22Rv1 (cell line): Measurements from ENCODE around the gene ADAR.

ENCODE experiments used
- ZFX ChIP-seq: fragments of 450-650 bp; IDR thresholded peaks from 2 replicates; pipeline ENCODE4 v1.6.1; 2017; ENCODE audit warnings: antibody characterized with exemption, borderline replicate concordance
- TF ChIP-seq, protein P1 (sequence below): fragments of 450-650 bp; IDR thresholded peaks from 2 replicates; pipeline ENCODE4 v1.5.1; 2017; ENCODE audit warnings: mild to moderate bottlenecking

- TF ChIP-seq, protein P1, sequence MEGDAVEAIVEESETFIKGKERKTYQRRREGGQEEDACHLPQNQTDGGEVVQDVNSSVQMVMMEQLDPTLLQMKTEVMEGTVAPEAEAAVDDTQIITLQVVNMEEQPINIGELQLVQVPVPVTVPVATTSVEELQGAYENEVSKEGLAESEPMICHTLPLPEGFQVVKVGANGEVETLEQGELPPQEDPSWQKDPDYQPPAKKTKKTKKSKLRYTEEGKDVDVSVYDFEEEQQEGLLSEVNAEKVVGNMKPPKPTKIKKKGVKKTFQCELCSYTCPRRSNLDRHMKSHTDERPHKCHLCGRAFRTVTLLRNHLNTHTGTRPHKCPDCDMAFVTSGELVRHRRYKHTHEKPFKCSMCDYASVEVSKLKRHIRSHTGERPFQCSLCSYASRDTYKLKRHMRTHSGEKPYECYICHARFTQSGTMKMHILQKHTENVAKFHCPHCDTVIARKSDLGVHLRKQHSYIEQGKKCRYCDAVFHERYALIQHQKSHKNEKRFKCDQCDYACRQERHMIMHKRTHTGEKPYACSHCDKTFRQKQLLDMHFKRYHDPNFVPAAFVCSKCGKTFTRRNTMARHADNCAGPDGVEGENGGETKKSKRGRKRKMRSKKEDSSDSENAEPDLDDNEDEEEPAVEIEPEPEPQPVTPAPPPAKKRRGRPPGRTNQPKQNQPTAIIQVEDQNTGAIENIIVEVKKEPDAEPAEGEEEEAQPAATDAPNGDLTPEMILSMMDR = no peak
- no peak for TF ChIP-seq ZFX
Measured at GRCh38 chr1:154627257-154628120, 19.5 kb upstream of the ADAR start.
